NCI-H2196 treated with DMSO at 0.1 percent for 48 hours (cell line): ENCODE results near the gene WWP2.
"Not testable (repeated sequence)": the region's sequence is repeated elsewhere in the genome, so short reads cannot be mapped to it uniquely, and the experiment has no call there.

Source experiments
- DNase-seq: peaks from one replicate; lab custom pipeline; 2025; ENCODE audit not compliant: unreplicated experiment; lab: John Stamatoyannopoulos, UW

The WWP2 gene

DNA sequence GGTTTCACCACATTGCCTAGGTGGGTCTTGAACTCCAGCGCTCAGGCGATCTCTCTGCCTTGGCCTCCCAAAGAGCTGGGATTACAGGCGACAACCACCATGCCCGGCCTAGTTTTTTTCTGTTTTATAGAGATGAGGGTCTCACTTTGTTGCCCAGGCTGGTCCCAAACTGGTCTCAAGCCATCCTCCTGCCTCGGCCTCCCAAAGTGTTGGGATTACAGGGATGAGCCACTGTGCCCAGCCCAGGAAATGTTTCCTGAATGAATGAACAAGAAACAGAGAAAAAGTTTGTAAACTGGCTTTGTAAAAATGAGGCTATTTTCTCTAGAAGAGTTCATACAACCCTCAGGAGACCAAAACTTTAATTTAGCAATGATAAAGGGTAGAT is 68.0 kb downstream of the WWP2 start:
- DNase-seq = no peak

- DNase-seq = no peak
Measured at GRCh38 chr16:69830534-69831211, 68.5 kb downstream of the WWP2 start.

DNA sequence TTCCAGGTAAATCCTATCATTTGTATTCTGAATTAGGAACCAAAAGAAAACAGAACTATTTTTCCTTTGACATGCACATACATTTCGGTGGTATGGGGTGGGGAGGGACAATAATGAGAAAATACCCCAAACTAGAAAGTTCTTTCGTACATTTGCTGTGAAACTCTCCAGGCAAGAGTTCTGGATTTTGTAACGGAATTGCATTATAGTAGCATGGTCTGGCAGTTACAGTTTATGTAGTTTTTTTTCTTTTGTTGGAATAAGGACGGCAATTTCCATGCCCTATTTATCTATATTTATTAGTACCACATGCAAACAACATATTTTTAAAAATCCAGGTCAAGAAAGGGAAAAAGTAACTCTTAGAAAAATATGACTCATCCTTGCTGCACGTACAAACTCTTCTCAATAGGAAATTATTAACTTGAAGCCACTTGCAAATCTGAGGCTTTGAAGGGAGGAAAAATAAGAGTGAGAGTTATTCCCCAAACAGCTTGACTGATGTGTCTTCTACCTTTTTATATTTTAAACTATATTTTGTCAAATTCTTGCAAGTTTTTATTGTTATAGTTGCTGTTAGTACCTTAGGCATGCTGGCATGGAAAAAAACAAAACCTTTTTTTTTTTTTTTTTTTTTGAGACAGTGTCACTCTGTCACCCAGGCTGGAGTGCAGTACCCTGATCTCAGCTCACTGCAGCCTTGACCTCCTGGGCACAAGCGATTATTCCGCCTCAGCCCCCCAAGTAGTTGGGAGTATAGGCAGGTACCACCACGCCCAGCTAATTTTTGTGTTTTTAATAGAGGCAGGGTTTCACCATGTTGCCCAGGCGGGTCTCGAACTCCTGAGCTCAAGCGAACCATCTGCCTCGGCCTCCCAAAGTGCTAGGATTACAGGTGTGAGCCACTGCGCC is 69.3 kb downstream of the WWP2 start:
- DNase-seq = no peak

DNA sequence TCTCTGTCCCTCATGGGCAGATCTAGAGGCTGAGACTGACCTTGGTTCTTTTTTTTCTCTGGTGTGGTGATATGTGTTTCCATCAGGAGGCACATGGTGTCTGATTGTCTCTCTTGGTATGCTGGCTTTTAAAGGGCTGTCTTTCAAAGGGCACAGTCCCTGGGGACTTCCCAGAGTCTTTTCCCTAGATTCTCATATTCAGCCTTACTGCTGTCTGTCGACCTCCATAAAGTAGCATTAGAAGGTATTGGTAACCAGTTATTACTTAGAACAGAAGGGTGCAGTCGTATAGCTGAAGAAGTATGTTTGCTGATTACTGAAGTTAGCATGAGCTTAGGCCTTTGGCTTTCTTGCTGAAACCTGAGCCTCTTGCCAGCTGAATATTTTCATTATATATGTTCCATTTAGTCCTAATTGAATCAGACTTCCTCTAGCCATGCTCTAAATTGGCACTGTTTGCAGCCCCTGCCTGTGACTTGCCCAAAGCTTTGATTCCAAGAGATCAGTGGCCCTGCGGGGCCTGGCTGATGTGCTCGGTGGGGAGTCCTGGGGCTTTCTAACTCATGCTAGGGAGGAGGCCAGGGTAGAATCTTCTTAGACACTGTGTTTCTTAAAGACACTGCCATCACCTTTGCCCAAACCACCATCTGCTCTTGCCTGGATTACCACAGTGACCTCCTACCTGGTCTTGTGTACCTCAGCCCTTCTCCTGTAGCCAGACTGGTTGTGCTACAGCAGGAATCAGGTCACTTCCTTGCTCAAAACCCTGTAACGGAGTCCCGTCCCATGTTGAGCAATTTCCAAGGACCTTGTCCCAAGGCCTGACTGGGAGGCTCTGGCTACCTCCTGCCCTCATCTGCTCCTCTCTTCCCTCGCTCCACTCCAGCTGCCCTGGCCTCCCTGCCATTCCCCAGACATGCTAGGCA is 71.5 kb downstream of the WWP2 start:
- DNase-seq = no peak

GRCh38 chr16:69834807-69835466 is 72.8 kb downstream of the WWP2 start:
- DNase-seq = no peak

DNA sequence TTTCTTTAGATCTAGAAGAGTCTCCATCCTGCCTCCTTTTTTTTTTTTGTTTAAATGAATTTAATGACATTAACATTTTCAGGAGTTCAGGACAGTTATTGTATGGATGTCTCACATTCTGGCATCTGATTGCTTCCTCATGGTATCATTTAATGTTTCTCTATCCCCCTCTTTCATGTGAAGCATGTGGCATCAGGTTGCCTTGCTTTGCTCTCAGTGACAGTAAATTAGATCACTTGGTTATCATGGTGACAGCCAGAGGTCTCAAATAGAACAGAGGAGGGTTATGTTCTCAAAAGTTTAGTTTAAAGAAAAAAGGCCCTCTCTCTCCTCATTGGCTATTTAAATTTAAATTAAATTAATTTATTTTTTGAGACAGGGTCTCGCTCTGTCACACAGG is 74.1 kb downstream of the WWP2 start:
- no peak for DNase-seq

DNA sequence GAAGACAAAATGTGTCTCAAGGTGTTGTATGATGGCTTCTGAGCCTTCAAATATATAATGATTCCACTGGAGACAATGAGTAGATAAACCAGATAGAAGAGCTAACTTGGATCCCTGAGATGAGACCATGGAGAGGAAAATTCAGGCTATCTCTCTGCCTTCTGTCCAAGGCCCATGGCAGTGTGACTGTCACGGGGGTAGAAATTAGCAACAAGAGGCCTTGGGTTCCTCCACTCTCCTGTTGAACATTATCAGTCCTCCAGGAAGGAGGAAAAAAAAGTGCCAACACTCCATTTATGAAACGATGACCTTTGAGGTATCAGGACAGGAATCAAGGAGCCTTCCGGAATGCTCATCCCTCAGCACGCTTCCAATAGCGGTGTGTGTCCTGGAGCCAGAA is 75.2 kb downstream of the WWP2 start:
- no peak for DNase-seq

DNA sequence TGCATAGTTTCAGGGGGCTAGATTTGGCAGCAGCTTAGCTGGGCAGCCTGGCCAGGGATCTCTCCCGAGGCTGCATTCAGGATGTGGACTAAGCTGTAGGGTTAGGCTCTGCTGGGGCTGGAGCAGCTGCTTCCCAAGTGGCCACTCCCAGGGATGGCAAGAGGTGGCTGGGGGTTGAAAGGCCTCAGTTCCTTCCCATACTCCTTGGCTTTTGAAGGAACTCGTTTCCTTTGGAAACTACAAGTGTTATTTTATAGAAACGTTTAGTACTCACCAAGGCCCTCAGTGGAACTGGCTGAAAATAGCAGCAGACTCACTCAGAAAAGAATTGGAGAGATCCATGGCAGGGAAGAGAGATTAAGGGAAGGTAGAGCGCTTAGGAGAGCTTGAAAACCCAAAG is 76.4 kb downstream of the WWP2 start:
- no peak for DNase-seq

GRCh38 chr16:69839240-69839688 is 77.1 kb downstream of the WWP2 start:
- DNase-seq = no peak

- DNase-seq = no peak
Measured at GRCh38 chr16:69839798-69840409, 77.8 kb downstream of the WWP2 start.

DNA sequence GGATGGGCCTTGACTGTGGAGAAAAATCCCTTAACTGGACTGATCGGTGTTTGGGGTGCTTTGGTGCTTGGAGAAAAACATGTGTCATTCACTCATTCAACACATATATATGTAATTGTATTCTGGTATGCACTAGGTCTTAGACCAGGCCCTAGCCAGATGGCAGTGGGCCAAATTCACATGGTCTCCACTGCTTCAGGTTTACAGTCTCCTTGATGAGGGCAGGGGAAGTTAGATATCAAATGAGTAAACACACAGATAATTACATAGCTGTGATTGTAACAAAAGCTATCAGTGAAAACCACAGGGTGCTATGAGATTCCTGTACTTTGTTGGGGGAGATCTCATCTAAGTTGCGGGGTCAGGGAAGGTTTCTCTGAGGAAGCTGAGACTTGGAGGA is 78.8 kb downstream of the WWP2 start:
- no peak for DNase-seq

- DNase-seq = no peak
Measured at GRCh38 chr16:69844441-69844840, 82.3 kb downstream of the WWP2 start.

- no peak for DNase-seq
Measured at GRCh38 chr16:69845181-69845580, 83.0 kb downstream of the WWP2 start.

GRCh38 chr16:69847643-69848042 is 85.5 kb downstream of the WWP2 start:
- DNase-seq = no peak

- DNase-seq = no peak
Measured at GRCh38 chr16:69848637-69849545, 86.8 kb downstream of the WWP2 start.

DNA sequence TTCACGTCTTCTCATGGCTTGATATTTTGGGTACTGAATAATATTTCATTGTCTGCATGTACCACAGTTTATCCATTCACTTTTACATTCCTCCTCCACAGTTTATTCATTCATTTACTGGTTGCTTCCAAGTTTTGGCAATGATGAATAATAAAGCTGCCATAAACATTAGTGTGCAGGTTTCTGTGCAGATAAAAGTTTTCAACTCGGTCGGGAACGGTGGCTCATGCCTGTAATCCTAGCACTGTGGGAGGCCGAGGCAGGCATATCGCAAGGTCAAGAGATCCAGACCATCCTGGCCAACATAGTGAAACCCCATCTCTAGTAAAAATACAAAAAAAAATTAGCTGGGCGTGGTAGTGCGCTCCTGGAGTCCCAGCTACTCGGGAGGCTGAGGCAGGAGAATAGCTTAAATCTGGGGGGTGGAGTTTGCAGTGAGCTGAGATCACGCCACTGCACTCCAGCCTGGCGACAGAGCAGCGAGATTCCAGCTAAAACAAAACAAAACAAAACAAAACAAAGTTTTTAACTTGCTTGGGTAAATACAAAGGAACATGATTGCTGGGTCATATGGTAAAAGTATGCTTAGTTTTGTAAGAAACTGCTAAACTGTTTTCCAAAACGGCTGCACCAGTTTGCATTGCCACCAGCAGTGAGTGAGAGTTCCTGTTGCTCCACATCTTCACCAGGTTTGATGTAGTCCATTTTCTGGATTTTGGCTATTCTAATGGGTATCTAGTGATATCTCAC is 89.5 kb downstream of the WWP2 start:
- DNase-seq = no peak

GRCh38 chr16:69852815-69853214 is 90.7 kb downstream of the WWP2 start:
- DNase-seq = no peak

DNA sequence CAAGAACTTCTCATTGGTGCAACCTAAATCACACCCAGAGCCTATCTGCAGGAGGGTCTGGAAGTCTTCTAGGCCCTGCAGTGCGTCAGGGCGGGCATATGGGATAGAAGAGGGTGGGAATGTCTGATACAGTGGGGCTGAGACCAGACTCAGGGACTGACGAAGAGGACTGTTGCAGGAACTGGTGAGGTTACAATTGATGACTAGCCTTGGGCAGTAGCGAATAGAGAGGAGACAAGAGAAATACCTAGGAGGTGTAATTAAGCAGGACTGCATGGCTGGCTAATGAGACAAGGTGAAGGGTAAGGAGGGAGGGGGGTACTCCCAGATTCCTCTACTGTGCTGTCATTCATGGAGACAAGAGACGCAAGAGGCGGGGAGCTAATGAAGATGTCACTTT is 91.3 kb downstream of the WWP2 start:
- no peak for DNase-seq

GRCh38 chr16:69854776-69855175 is 92.6 kb downstream of the WWP2 start:
- DNase-seq = not testable (repeated sequence)
